Fibroblast of lung (primary cell): ENCODE results near the gene PCNT.

Experiments used
- CTCF ChIP-seq, 2 donors: IDR thresholded peaks in 1 of 2; conservative IDR thresholded peaks in 1 of 2; 1 replicate in 1 of 2; 2 replicates in 1 of 2; pipeline ENCODE4 v1.5.1; 2011 to 2012; ENCODE audit warnings: low read length in 2 of 2, control low read depth in 1 of 2, inconsistent platforms in 1 of 2, low read depth in 1 of 2, mild to moderate bottlenecking in 1 of 2
- EZH2 ChIP-seq: IDR thresholded peaks from 2 replicates; pipeline ENCODE4 v1.5.1; 2012; ENCODE audit warnings: low read length, control low read depth, mild to moderate bottlenecking; ENCODE audit errors: missing control alignments

GRCh38 chr21:46340998-46341397, 17.0 kb downstream of the PCNT start:
- TF ChIP-seq CTCF (conservative IDR thresholded peaks at IDR 0.05 in 1 of 2, IDR thresholded peaks at IDR 0.05 in 1 of 2; ENCODE audit: low read depth in 1 of 2, low read length in 2 of 2) (no peak), EZH2 (no peak)
